Daoy (cell line): ENCODE data around the gene GALNTL6. TPM values are rescaled to one million over a fixed set of nuclear protein-coding genes. Genes with fewer than 3 reads are reported as not detected.
"Not testable (repeated sequence)": the region's sequence is repeated elsewhere in the genome, so short reads cannot be mapped to it uniquely, and the experiment has no call there.

Experiments used
- DNase-seq: peaks from one replicate; pipeline ENCODE4 v3.0.0-alpha.2; 2015; ENCODE audit warnings: low read depth
- total RNA-seq: library from RNA; depleted of rRNA; stranded (reverse); fragments of >200 nt; shearing (Covaris generic); gene quantifications from 2 replicates; pipeline ENCODE4 v1.2.3, GENCODE V29; 2014

GALNTL6 gene
- total RNA-seq, 1 experiment from 2014 or later, result not detected

DNA sequence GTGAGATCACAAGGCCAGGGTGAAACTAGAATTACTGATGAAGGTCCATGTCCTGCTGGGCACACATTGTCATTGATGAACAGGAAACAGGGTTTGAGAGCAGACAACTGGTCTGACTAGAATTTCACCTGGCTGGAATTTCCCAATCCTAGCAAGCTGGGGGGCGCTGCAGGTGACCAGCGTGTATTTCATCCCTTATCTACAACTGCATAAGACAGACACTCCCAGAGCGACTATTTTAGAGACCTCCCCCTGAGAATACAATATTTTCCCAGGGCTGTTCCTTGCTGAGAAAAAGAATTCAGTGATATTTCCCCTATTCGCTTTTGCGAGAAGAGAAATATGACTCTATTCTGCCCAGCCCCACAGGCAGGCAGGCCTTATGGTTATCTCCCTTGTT lies 922.8 kb downstream of the GALNTL6 start:
- DNase-seq, result no peak

DNA sequence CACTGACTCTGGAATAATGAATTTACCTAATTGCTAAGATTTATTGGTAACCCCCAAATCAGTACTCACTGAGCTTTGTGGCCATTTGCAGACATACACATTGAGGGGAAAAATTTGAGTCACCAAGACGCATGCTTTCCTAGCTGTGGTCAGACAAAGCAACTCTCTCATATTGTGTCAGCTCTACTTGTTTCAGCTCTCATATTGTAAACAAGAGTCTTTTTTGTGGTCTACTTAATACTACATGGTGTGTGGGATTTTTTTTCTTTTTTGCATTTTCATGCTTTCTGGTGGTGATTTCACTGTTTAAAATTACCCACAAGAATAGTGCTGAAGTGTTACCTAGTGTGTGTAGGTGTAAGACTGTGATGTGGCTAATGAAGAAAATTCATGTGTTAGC lies 927.2 kb downstream of the GALNTL6 start:
- no peak for DNase-seq

DNA sequence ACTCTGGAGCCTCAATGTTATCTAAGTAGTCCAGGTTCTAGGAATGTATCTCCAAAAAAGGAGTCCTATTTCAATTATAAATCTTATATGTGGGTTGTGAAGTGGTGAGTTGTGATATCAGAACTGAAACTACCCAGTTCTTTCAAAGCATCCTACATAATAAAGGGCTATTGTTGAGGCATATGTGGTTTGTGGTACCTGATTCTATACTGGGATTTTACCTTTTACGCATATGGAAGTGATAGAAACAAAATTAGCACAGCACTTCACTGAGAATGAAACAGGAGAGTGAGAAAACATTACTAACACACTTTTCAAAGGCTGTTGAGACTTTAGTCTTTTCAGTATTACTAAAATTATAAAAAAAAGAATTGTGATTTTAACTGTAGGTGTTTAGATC lies 937.7 kb downstream of the GALNTL6 start:
- no peak for DNase-seq

DNA sequence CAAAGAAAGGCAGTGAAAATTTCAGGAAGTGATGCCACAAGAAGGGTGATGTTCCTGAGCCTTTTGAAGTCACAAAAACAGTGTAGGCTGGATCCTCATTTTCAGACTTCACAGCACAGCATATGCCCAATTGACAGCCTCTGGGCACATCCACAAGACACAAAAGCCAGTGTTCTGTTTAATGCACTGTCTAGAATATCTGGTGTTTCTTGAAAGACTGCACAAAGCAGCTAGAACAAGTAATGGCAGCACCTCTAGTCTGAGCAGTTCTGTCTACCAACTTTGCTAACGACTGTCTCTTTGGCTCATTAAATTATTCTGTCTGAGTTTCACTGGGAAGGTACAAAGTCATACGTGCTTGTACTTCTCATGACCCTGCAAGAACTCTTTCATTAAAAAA lies 938.3 kb downstream of the GALNTL6 start:
- DNase-seq, result no peak

GRCh38 chr4:172758586-172759340 lies 945.6 kb downstream of the GALNTL6 start:
- peak; percentile 49 for DNase-seq

DNA sequence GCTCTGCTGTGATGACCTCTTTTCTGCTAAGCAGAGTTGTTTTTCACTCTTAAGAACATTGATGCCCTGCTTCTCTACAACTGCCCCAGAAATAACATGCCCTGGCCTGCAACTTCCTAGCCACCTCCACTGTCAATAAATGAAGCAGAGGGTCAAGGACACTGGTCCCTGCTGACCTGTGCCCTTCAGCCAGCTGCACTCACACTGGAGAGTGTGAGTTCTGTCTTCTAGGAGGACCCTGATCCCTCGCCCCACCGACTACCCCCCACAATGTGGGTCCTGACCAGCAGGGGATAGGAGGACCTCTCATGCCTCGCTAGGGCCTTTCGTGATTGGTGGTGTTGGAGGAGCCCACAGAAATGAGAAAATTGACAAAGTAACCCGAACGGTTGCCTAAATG lies 947.3 kb downstream of the GALNTL6 start:
- no peak for DNase-seq

GRCh38 chr4:172762895-172763294 lies 949.7 kb downstream of the GALNTL6 start:
- DNase-seq, result no peak

DNA sequence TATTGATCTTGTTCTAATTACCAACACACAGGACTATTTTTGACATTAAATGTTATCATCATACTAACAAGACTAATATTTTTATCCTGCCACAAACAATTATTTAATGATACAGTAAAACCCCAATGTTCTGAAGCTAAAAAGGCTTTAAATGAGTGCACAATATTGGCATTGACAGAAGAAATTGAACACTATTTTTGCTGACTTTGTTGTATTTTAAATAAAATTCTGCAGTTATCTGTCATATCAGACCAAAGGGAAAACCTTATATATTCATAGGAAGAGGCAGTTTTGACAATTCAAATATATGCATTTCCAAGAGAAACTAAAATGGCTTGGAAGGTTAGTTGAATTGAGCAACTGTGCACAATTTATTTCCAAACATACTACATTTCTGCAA lies 957.6 kb downstream of the GALNTL6 start:
- DNase-seq, result no peak

DNA sequence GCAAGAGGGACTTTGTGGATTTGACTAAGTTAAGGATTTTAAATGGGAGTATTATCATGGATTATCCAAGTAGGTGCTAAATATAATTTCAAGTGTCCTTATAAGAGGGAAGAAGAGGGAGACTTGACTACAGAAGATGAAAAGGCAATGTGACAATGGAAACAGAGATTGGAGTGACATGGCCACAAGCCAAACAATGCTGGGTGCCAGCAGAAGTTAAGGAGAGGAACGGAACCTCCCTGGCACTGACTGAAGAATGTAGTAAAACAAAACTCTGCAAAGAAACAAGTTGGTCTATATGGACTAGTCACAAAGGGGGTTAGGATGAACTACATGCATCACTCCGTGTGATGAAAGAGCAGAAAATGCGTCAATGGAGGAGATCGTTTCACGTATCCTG lies 959.6 kb downstream of the GALNTL6 start:
- no peak for DNase-seq

- peak; percentile 5 for DNase-seq
These were observed 963.1 kb downstream of the GALNTL6 start for GRCh38 chr4:172776203-172776861.

GRCh38 chr4:172777729-172778431 lies 964.7 kb downstream of the GALNTL6 start:
- no peak for DNase-seq

DNA sequence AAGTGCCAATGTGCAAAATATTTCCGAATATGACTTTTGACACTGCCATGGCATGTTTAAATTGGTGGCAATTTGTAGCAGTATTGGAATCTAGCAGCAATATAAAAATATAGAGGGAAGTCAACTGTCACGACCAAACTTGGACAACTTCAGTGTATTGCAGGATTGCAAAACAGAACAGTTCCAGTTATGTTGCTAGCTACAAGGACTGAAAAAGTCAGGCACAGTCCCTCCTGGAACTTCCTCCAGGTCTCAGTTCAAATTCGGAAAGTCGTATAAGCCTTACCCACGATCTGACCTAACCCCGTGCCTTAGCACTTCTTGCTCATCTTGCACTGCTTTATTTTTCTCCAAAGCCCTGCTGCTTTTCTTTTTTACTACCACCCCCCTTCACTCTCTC lies 965.4 kb downstream of the GALNTL6 start:
- no peak for DNase-seq

DNA sequence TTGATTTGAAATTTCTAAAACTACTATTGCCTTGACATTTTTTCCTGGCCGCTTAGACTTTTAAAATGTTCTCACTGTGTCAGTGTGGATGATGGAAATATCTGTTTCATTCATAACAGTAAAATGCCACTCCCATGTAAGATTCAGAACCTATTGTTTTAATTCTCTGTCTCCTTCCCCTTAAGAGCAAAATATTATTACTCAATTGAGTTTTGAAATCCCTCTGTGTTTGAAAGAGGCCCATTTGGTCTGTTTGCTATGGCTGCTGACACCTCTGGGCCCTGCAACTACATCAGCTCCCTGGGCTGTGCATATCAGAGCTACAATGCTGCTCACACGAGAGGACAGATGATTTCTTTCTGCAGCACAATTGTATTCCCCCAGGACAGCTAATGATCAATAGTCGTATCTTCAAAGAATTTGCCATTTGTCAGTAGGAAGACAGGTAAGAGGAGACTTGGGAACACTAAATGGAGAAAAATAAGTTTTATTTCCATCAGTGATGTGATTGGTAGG lies 967.4 kb downstream of the GALNTL6 start:
- DNase-seq, result no peak

GRCh38 chr4:172785613-172786012 lies 972.4 kb downstream of the GALNTL6 start:
- no peak for DNase-seq

DNA sequence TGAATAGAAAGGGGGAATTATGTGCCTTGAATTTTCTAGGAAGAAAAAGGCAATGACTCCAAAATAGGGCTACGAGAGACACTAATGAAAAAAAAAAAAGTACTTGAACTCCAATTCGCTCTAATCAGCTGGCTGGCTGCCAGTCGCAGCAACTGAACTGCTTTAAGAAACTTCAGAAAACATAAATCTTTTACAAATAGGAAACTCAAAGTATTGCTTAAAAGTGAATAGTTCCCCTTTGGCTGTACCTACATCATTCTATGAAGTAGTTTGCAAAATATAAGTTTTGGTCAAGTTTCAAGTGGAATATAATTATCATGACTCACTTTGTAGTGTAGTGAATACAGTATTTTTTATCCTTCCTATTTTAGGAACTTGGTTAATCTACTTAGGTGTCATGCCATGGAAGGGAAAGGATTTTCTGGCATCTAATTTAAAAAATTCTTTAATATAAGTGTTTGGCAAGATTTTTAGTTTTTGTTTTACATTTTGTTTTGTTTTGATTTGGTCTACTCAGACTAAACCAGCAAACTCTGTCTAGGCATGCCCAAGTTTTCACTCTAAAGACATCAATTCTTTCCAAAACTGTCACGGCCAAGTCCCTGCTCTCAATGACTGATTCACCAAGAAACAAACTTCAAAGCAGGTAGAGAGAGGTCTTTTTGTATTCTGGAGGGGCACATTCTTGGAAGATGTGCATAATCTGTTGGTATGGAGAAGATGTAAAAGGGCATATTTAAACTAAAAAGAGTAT lies 973.0 kb downstream of the GALNTL6 start:
- no peak for DNase-seq

GRCh38 chr4:172787111-172787510 lies 973.9 kb downstream of the GALNTL6 start:
- DNase-seq, result no peak

GRCh38 chr4:172791841-172792240 lies 978.6 kb downstream of the GALNTL6 start:
- DNase-seq, result no peak

DNA sequence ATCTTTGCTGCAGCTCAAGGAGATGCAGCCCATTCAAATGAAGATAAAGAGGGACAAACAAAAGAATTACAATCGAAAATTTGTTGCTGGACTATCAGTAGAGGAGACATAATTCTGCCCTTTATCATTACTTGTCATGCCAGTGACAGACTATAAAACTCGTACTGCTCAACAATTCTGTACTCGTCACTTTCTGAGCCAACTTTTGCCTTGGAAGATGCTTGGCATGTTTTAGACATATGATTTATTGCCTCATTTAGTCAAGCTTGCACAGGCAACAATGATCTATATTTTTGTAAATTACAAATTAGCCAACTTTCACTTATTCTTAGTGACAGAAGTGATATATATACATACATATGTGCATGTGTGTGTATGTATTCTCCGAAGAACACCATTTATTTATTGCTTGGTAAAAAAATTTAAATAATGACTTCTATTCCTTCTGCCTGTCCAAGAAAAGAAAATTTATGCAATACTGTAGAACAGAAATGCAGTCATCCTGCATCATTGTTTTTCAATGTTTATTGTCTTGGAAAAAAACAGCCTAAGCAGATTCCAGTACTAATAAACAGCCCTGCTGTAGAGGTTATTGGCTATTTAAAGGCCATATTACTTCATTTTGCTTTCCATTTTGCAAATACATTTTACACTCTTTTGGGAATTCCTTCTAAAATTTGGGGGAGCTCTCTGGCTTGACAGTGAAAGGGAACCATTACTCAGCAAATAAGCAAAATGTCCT lies 980.5 kb downstream of the GALNTL6 start:
- DNase-seq, result no peak

- DNase-seq, result no peak
These were observed 981.1 kb downstream of the GALNTL6 start for GRCh38 chr4:172794307-172794703.

DNA sequence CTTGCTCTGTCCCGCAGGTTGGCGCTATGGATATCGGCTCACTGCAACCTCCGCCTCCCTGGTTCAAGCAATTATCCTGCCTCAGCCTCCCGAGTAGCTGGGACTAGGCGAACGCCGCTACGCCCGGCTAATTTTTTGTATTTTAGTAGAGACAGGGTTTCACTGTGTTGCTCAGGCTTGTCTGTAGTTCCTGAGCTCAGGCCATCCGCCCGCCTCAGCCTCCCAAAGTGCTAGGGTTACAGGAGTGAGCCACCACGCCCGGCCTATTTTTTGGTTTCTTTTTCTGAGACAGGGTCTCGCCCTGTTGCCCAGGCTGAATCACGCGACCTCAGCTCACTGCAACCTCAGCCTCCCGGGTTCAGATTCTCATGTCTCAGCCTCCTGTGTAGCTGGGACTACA lies 984.1 kb downstream of the GALNTL6 start:
- DNase-seq, result not testable (repeated sequence)

GRCh38 chr4:172802032-172802431 lies 988.8 kb downstream of the GALNTL6 start:
- no peak for DNase-seq
